Transverse colon (tissue), 4 donors: ENCODE measurements around the gene PACS2. TPM values are rescaled to one million over a fixed set of nuclear protein-coding genes. Genes with fewer than 3 reads are reported as not detected.
"Not testable (repeated sequence)": the region's sequence is repeated elsewhere in the genome, so short reads cannot be mapped to it uniquely, and the experiment has no call there.

Source experiments
- DNase-seq: peaks from one replicate; pipeline ENCODE4 v3.0.0-alpha.2; 2019
- H3K27ac ChIP-seq, 4 donors: fragments of 200-600 bp; sonication (generic); 2 replicates each; pipeline ENCODE4 v1.5.1; 2016 to 2018; ENCODE audit warnings: inconsistent platforms in 4 of 4
- H3K27me3 ChIP-seq: fragments of 200-600 bp; sonication (generic); 2 replicates; pipeline ENCODE4 v1.5.1; 2017; ENCODE audit warnings: inconsistent platforms
- H3K36me3 ChIP-seq, 4 donors: fragments of 200-600 bp; sonication (generic); 2 replicates each; pipeline ENCODE4 v1.5.1; 2017 to 2019; ENCODE audit warnings: inconsistent platforms in 4 of 4
- H3K4me1 ChIP-seq, 4 donors: fragments of 200-600 bp; sonication (generic); 2 replicates each; pipeline ENCODE4 v1.5.1; 2017 to 2020; ENCODE audit warnings: inconsistent platforms in 4 of 4
- H3K4me3 ChIP-seq, 4 donors: fragments of 200-600 bp; sonication (generic); 1 replicate in 1 of 4; 2 replicates in 3 of 4; pipeline versions ENCODE4 v1.5.1 to v1.6.1; 2017 to 2019; ENCODE audit warnings: inconsistent platforms in 4 of 4
- H3K9me3 ChIP-seq, 2 donors: fragments of 200-600 bp; sonication (generic); 2 replicates each; pipeline ENCODE4 v1.5.1; 2017 to 2019; ENCODE audit warnings: inconsistent platforms in 2 of 2
- CTCF ChIP-seq, 5 experiments: fragments of 200-600 bp in 3 of 5; fragments of 450-650 bp in 2 of 5; sonication (generic) in 3 of 5; IDR thresholded peaks; 1 replicate in 2 of 5; 2 replicates in 3 of 5; pipeline ENCODE4 v1.5.1; 2016 to 2017; ENCODE audit warnings: antibody characterized with exemption in 5 of 5, inconsistent platforms in 3 of 5, mild to moderate bottlenecking in 2 of 5, moderate library complexity in 1 of 5
- EP300 ChIP-seq: sonication (generic); formaldehyde crosslinking; IDR thresholded peaks from one replicate; pipeline ENCODE4 v1.6.1; 2017; ENCODE audit warnings: antibody characterized with exemption, low read depth
- POLR2A ChIP-seq: fragments of 450-650 bp; IDR thresholded peaks from one replicate; pipeline ENCODE4 v1.6.1; 2016; ENCODE audit warnings: antibody characterized with exemption, mild to moderate bottlenecking, moderate library complexity
- POLR2AphosphoS5 ChIP-seq, 3 donors: sonication (generic); formaldehyde crosslinking; IDR thresholded peaks; one replicate each; pipeline ENCODE4 v1.6.1; 2016; ENCODE audit warnings: antibody characterized with exemption in 3 of 3
- WGBS, 2 donors: methylation state at CpG; one replicate each; pipeline ENCODE4 v1.1.5; 2018; ENCODE audit warnings: low coverage in 1 of 2; 5-methylcytosine and 5-hydroxymethylcytosine counted together
- in situ Hi-C, 4 donors: fragments of 200-750 bp; cut with MboI; loops; one replicate each; pipeline versions ENCODE4 v1.15.0 to v1.15.1; 2017; ENCODE audit warnings: low sequenced_read_pairs in 3 of 4, low pct_ligation_motif_present in 1 of 4, low pct_unique_long_range_greater_than_20kb in 1 of 4
- intact Hi-C: fragments of 100-400 bp; cut with DNase I; formaldehyde crosslinking; loops from one replicate; pipeline ENCODE4 v1.15.1; 2023; ENCODE audit warnings: low total_unique reads
- total RNA-seq, 4 donors: library from RNA; depleted of rRNA; stranded (reverse); fragments of >200 nt; gene quantifications; one replicate each; pipeline ENCODE4 v1.1.0, GENCODE V29; 2016

PACS2 gene
- total RNA-seq, 4 donors from 2014 or later: 63.0 to 249 (median 135) TPM

- DNase-seq: no peak
- intact Hi-C loops: no loop called here
- WGBS, 2 donors: 85 to 100% methylated on average over 3 to 13 of the region's 13 CpGs
Observed at GRCh38 chr14:105290621-105291346, 23.8 kb upstream of the PACS2 start.

GRCh38 chr14:105292826-105293711, 21.5 kb upstream of the PACS2 start:
- WGBS, 2 donors: 76% methylated on average over 25 of the region's 26 CpGs; no CpG with 5 or more reads in 1 of the 2 donors
- intact Hi-C loops (no loop called here), in situ Hi-C loops (loop anchor here in 1 of 4 donors (25.0 kb wide), 1 partner anchor 206 kb away; no protein-coding TSS in a partner anchor)
- no peak for DNase-seq
- Histone ChIP-seq H3K4me3 (no peak overlapping the region), H3K9me3 (no peaks in the 10 kb centered on the region), H3K36me3 (no peaks in the 10 kb centered on the region), H3K27ac (no peak overlapping the region), H3K4me1 (peaks cover 5 to 18% (median 8%) of the 10 kb centered on the region in 4 donors), H3K27me3 (no peaks in the 10 kb centered on the region)
- no peak for TF ChIP-seq POLR2AphosphoS5 (IDR thresholded peaks at IDR 0.05)
- no peak for TF ChIP-seq POLR2A
- TF ChIP-seq EP300: no peak
- TF ChIP-seq CTCF (IDR thresholded peaks at IDR 0.05): no peak

More at GRCh38 chr14:105290621-105291346, 23.8 kb upstream of the PACS2 start:
- Histone ChIP-seq H3K27me3 (no peaks in the 10 kb centered on the region), H3K36me3 (no peaks in the 10 kb centered on the region), H3K9me3 (no peaks in the 10 kb centered on the region), H3K27ac (no peak overlapping the region), H3K4me3 (no peak overlapping the region), H3K4me1 (peaks cover 5 to 18% (median 8%) of the 10 kb centered on the region in 4 donors)
- TF ChIP-seq POLR2A: no peak
- no peak for TF ChIP-seq POLR2AphosphoS5 (IDR thresholded peaks at IDR 0.05)
- no peak for TF ChIP-seq EP300
- no peak for TF ChIP-seq CTCF (IDR thresholded peaks at IDR 0.05)
- in situ Hi-C loops: loop anchor here in 1 of 4 donors (25.0 kb wide), 1 partner anchor 203 kb away; no protein-coding TSS in a partner anchor

- H3K27ac ChIP-seq: no peak overlapping the region
- H3K36me3 ChIP-seq: no peaks in the 10 kb centered on the region
- 61% methylated on average over 15 of the region's 15 CpGs; no CpG with 5 or more reads in 1 of the 2 donors for WGBS, 2 donors
- no peaks in the 10 kb centered on the region for H3K27me3 ChIP-seq
- no peak for TF ChIP-seq POLR2AphosphoS5 (IDR thresholded peaks at IDR 0.05)
- no peak for TF ChIP-seq CTCF (IDR thresholded peaks at IDR 0.05)
- TF ChIP-seq EP300: no peak
- TF ChIP-seq POLR2A: no peak
- in situ Hi-C loops: loop anchor here in 1 of 4 donors (25.0 kb wide), 1 partner anchor 207 kb away; no protein-coding TSS in a partner anchor
- H3K9me3 ChIP-seq: no peaks in the 10 kb centered on the region
- no peak overlapping the region for H3K4me3 ChIP-seq
- intact Hi-C loops: loop anchor here (2.0 kb wide), 1 partner anchor 75 kb away; no protein-coding TSS in a partner anchor
- DNase-seq: no peak
- peaks cover 7 to 27% (median 12%) of the 10 kb centered on the region in 4 donors for H3K4me1 ChIP-seq
Observed at GRCh38 chr14:105294142-105294597, 20.4 kb upstream of the PACS2 start.

GRCh38 chr14:105297311-105297710, 17.2 kb upstream of the PACS2 start:
- H3K27ac ChIP-seq, H3K27me3 ChIP-seq, DNase-seq, H3K4me3 ChIP-seq, H3K36me3 ChIP-seq, intact Hi-C loops, H3K9me3 ChIP-seq: not testable (repeated sequence)
- peaks cover 17 to 43% (median 22%) of the 10 kb centered on the region in 4 donors for H3K4me1 ChIP-seq
- 95 to 100% methylated on average over 2 to 11 of the region's 11 CpGs for WGBS, 2 donors
- in situ Hi-C loops: loop anchor here in 1 of 4 donors (25.0 kb wide), 1 partner anchor 210 kb away; no protein-coding TSS in a partner anchor
